Esophagus (tissue), 2 donors: ENCODE data around the gene TTC39C. TPM values are rescaled to one million over a fixed set of nuclear protein-coding genes. Genes with fewer than 3 reads are reported as not detected.

ENCODE experiments used
- H3K27ac ChIP-seq, 2 donors: one replicate each; pipeline ENCODE4 v1.5.1; 2013; ENCODE audit warnings: low read depth in 2 of 2, mild to moderate bottlenecking in 2 of 2, inconsistent platforms in 1 of 2, low read length in 1 of 2, moderate library complexity in 1 of 2
- H3K27me3 ChIP-seq, 2 donors: one replicate each; pipeline ENCODE4 v1.6.1; 2013; ENCODE audit warnings: low read length in 2 of 2, control low read depth in 1 of 2, mild to moderate bottlenecking in 1 of 2; ENCODE audit not compliant: insufficient read depth in 2 of 2, control insufficient read depth in 1 of 2
- H3K36me3 ChIP-seq, 2 donors: one replicate each; pipeline ENCODE4 v1.6.1; 2013; ENCODE audit warnings: low read length in 1 of 2; ENCODE audit not compliant: control insufficient read depth in 2 of 2, insufficient read depth in 2 of 2
- H3K4me1 ChIP-seq, 2 donors: one replicate each; pipeline ENCODE4 v1.6.1; 2013; ENCODE audit warnings: low read length in 1 of 2; ENCODE audit not compliant: control insufficient read depth in 2 of 2, insufficient read depth in 2 of 2
- H3K4me3 ChIP-seq, 2 donors: one replicate each; pipeline ENCODE4 v1.5.1; 2013; ENCODE audit warnings: low read length in 2 of 2, mild to moderate bottlenecking in 2 of 2, low read depth in 1 of 2, moderate library complexity in 1 of 2
- H3K9me3 ChIP-seq, 2 donors: one replicate each; pipeline ENCODE4 v1.6.1; 2013; ENCODE audit warnings: mild to moderate bottlenecking in 2 of 2, low read depth in 1 of 2, low read length in 1 of 2, moderate library complexity in 1 of 2; ENCODE audit not compliant: control insufficient read depth in 2 of 2, insufficient read depth in 1 of 2
- WGBS, 2 donors: extraction: QIAGEN DNeasy Blood & Tissue Kit; methylation state at CpG; one replicate each; pipeline ENCODE4 v1.1.7; 2013; 5-methylcytosine and 5-hydroxymethylcytosine counted together
- polyA plus RNA-seq, 2 donors: library from polyadenylated mRNA; stranded (reverse); fragments of 200-250 nt; gene quantifications; one replicate each; pipeline ENCODE4 v1.2.3, GENCODE V29; 2013
- donor health status: healthy with polysubstance abuse.
- donor health status: Bipolar disorder and iron deficiency.

The TTC39C gene
- polyA plus RNA-seq, 2 donors, result 8.5 to 11.2 TPM

DNA sequence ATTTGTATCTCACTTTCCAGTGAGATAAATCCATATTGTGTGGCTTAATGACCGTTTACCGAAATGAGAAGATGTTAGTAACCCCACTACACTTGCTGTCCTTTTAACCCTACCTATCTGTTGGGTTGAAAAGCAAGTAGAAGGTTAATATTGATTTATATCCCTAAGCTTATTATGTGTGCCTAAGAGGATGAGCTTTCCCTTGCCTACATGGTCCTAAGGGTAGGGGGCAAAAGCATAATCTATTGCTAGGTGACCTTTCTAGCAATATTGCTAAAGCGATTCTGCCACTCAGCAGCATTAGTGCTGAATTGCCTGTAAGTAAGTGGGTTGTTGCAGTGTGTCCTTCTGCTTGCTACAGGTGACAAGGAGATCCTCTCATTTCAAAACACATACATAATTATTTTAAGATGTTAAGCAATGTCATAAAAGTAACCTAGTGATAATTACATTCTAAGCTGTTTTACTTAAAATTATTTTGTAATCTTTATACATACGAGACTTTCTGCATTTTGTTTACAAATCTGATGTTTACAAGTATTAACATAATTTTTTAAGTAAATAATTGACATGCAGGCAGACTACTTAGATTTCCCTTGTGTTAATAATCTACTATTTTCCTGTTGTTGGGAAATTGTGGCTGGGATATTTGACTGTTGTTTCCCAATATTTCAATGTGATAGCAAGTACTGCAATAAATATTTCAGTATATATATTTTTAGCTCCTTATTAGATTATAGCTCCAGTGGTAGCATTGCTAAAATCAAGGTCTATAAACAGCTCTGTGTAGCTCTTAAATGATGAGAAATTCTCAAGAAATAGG lies 75.2 kb downstream of the TTC39C start:
- Histone ChIP-seq H3K4me3 (no peak overlapping the region), H3K9me3 (no peaks in the 10 kb centered on the region), H3K36me3 (no peaks in the 10 kb centered on the region), H3K4me1 (no peaks in the 10 kb centered on the region), H3K27ac (no peak overlapping the region), H3K27me3 (no peaks in the 10 kb centered on the region)
- 75 to 77% methylated on average over 4 of the region's 4 CpGs for WGBS, 2 donors

DNA sequence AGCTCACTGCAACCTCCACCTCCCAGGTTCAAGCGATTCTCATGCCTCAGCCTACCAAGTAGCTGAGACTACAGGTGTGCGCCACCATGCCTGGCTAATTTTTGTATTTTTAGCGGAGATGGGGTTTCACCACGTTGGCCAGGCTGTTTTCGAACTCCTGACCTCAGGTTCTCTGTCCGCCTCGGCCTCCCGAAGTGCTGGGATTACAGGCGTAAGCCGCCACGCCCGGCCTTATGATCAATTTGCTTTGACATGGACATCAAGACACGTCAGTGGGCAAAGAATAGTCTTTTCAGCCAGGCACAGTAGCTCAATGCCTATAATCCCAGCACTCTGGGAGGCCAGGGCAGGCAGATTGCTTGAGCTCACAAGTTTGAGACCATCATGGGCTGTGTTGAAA lies 76.3 kb downstream of the TTC39C start:
- H3K9me3 ChIP-seq, result no peaks in the 10 kb centered on the region
- H3K4me3 ChIP-seq, result no peak overlapping the region
- no peaks in the 10 kb centered on the region for H3K27me3 ChIP-seq
- no peaks in the 10 kb centered on the region for H3K4me1 ChIP-seq
- H3K27ac ChIP-seq, result no peak overlapping the region
- H3K36me3 ChIP-seq, result no peaks in the 10 kb centered on the region
- WGBS, 2 donors, result 98% methylated on average over 13 of the region's 13 CpGs

DNA sequence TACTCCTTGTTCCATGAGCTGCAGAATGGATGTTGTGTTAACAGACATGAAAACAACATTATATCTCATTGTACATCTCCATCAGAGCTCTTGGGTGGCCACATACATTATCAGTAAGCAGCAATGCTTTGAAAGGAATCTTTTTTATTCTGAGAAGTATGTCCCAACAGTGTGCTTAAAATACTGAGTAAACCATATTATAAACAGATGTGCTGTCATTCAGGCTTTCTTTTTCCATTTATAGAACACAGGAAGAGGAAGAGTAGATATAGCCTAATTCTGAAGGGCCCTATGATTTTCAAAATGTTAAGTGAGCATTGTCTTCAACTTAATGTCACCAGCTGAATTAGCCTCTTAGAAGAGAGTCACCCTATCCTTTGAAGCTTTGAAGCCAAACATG lies 80.0 kb downstream of the TTC39C start:
- Histone ChIP-seq H3K27ac (no peak overlapping the region), H3K4me3 (no peak overlapping the region), H3K4me1 (no peaks in the 10 kb centered on the region), H3K36me3 (no peaks in the 10 kb centered on the region), H3K9me3 (no peaks in the 10 kb centered on the region), H3K27me3 (no peaks in the 10 kb centered on the region)

DNA sequence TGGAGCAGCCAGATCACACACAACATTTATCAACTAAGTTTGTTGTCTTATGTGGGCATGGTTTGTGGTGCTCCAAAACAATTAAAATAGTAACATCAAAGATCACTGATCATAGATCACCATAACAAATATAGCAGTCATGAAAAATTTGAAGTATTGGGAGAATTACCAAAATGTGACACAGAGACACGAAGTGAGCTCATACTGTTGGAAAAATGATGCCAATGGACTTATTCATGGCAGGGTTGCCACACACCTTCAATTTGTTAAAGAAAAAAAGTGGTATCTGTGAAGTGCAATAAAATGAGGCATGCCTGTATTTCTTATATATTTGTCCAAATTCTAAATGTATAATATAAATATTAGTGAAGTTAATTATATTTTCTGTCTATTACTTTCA lies 81.4 kb downstream of the TTC39C start:
- Histone ChIP-seq H3K4me3 (no peak overlapping the region), H3K27me3 (no peaks in the 10 kb centered on the region), H3K9me3 (no peaks in the 10 kb centered on the region), H3K36me3 (no peaks in the 10 kb centered on the region), H3K4me1 (no peaks in the 10 kb centered on the region), H3K27ac (no peak overlapping the region)
- 91 to 93% methylated on average over 1 of the region's 1 CpG for WGBS, 2 donors

DNA sequence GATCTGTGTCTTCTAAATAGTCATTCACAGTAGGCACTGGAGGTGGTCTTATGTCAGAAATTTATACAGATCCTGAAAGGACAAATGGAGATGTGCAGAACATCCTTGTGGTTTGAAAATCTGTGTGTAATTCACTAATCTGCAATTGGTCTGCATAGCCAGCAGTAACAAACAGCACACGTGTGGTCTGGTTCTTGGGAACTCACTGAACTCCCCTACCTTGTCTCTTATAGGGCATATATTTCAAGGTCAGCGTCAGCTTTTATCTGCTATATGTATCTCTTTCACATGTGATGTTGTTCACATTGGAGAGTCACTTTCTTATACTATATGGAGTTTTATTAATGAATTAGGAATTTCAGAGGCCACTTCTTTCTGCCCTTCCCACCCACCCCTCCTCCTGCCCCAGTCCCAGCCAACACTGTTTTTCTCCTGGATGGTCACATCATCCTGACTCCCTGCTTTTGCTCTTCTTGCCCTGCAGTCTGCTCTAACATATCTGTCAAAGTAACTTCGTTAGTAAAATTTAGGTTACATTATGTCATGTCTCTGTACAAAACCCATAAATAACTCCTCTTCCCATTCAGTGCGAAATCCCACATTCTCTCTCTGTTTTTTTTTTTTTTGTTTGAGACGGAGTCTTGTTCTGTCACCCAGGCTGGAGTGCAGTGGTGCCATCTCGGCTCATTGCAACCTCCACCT lies 88.9 kb downstream of the TTC39C start:
- 82% methylated on average over 6 of the region's 6 CpGs for WGBS, 2 donors
- Histone ChIP-seq H3K9me3 (no peaks in the 10 kb centered on the region), H3K36me3 (peaks cover 0 to 10% of the 10 kb centered on the region in 2 donors), H3K27me3 (no peaks in the 10 kb centered on the region), H3K4me1 (peaks cover 0 to 3% of the 10 kb centered on the region in 2 donors), H3K4me3 (no peak overlapping the region), H3K27ac (no peak overlapping the region)

DNA sequence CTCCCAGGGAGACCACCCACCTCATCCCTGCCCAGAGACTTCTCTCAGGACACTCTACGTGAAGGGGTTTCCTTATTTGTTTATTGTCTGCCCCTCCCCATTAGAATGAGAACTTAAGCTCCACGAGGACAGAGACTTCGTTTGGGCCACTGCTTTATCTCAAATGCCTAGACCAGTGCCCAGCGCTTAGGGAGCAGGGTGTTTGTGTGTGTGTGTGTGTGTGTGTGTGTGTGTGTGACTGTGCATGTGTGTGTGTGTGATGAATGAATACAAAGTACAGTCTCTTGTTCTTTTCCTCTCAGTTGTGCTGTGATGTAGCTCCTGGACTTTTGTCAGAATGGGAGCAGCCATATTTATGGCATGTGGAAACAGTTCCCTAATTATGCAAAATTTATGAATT lies 89.9 kb downstream of the TTC39C start:
- Histone ChIP-seq H3K36me3 (peaks cover 0 to 10% of the 10 kb centered on the region in 2 donors), H3K27me3 (no peaks in the 10 kb centered on the region), H3K4me3 (no peak overlapping the region), H3K4me1 (peaks cover 0 to 3% of the 10 kb centered on the region in 2 donors), H3K27ac (no peak overlapping the region), H3K9me3 (no peaks in the 10 kb centered on the region)
- 81 to 90% methylated on average over 4 of the region's 4 CpGs for WGBS, 2 donors

DNA sequence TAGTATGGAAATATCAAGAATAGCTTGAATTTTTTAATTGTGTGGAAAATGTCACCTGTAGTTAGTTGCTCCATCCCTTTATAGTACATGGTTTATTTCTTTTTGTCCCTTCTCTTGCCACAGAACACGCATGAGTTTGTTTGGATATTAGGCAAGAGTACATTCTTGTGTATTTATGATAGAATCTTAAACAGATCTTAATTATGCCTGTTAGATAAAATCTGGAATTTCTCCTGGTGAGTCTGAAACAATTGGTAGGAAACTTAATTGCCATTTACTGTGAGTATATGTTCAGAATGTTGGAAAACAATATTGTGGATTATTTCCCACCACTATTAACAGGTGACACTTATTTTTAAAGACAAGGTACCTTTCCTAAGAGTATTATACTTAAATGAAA lies 94.1 kb downstream of the TTC39C start:
- Histone ChIP-seq H3K4me1 (peaks cover 0 to 3% of the 10 kb centered on the region in 2 donors), H3K27ac (no peak overlapping the region), H3K9me3 (no peaks in the 10 kb centered on the region), H3K4me3 (no peak overlapping the region), H3K27me3 (no peaks in the 10 kb centered on the region), H3K36me3 (peaks cover 0 to 5% of the 10 kb centered on the region in 2 donors)
- 88 to 98% methylated on average over 1 of the region's 1 CpG for WGBS, 2 donors

DNA sequence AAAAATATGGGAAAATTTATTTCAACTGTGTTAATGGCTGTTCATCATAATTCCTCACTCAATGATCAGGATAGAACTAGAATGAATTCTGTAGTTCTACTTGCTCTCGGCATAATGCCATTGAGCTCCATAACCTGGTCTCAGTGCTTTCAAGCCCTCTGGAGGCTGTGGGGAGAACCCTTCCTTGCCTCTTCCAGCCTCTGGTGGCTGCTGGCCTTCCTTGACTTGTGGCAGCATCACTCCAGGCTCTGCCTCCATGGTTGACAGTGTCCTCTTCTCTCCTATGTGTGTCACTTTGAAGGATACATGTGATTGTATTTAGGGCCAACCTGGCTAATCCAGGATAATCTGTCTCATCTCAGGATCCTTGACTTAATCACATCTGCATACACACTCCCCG lies 97.4 kb downstream of the TTC39C start:
- Histone ChIP-seq H3K36me3 (no peaks in the 10 kb centered on the region), H3K27ac (no peak overlapping the region), H3K4me1 (no peaks in the 10 kb centered on the region), H3K27me3 (no peaks in the 10 kb centered on the region), H3K9me3 (no peaks in the 10 kb centered on the region), H3K4me3 (no peak overlapping the region)
- WGBS, 2 donors, result 90 to 94% methylated on average over 2 of the region's 2 CpGs

DNA sequence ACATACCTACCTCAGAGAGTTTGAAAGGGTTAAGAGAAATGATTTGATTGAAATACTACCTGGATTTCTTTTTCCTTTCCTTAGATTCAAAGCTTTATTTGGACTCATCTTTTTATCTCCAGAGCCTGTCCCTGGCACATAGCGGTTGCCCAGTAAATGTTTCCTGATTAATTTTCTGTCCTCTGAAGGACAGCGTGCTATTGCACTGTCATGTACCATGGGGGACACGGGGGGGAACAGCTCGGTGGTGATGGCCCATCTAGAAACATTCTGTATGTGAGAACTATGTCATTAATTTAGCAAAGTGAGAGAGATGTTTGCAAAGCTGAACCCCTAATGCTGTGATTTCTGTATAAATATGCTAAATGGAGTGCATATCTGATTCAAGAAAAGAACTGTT lies 97.9 kb downstream of the TTC39C start:
- Histone ChIP-seq H3K4me3 (no peak overlapping the region), H3K36me3 (no peaks in the 10 kb centered on the region), H3K4me1 (no peaks in the 10 kb centered on the region), H3K9me3 (no peaks in the 10 kb centered on the region), H3K27ac (no peak overlapping the region), H3K27me3 (no peaks in the 10 kb centered on the region)
- 78 to 91% methylated on average over 4 of the region's 4 CpGs for WGBS, 2 donors
